GM10847 (cell line): ENCODE results near the gene SETBP1.

Experiments
- POLR2A ChIP-seq: IDR thresholded peaks from 2 replicates; pipeline ENCODE4 v1.6.1; 2011; ENCODE audit not compliant: insufficient read length; ENCODE audit errors: extremely low read depth

Gene SETBP1

GRCh38 chr18:44857081-44857480 is 176.4 kb downstream of the SETBP1 start:
- no peak for TF ChIP-seq POLR2A

- TF ChIP-seq POLR2A, result no peak
These were observed 177.2 kb downstream of the SETBP1 start for GRCh38 chr18:44857744-44858491.

- TF ChIP-seq POLR2A, result no peak
These were observed 178.6 kb downstream of the SETBP1 start for GRCh38 chr18:44859263-44859662.

- no peak for TF ChIP-seq POLR2A
These were observed 179.2 kb downstream of the SETBP1 start for GRCh38 chr18:44859751-44860439.

- no peak for TF ChIP-seq POLR2A
These were observed 181.4 kb downstream of the SETBP1 start for GRCh38 chr18:44862112-44862511.

GRCh38 chr18:44866103-44866502 is 185.4 kb downstream of the SETBP1 start:
- TF ChIP-seq POLR2A, result no peak

GRCh38 chr18:44869533-44869932 is 188.8 kb downstream of the SETBP1 start:
- no peak for TF ChIP-seq POLR2A

- no peak for TF ChIP-seq POLR2A
These were observed 190.2 kb downstream of the SETBP1 start for GRCh38 chr18:44870631-44871502.

- no peak for TF ChIP-seq POLR2A
These were observed 191.1 kb downstream of the SETBP1 start for GRCh38 chr18:44871771-44872170.

GRCh38 chr18:44876024-44876423 is 195.3 kb downstream of the SETBP1 start:
- TF ChIP-seq POLR2A, result no peak

- TF ChIP-seq POLR2A, result no peak
These were observed 196.1 kb downstream of the SETBP1 start for GRCh38 chr18:44876755-44877154.

- TF ChIP-seq POLR2A, result no peak
These were observed 197.6 kb downstream of the SETBP1 start for GRCh38 chr18:44878335-44878734.

- TF ChIP-seq POLR2A, result no peak
These were observed 199.5 kb downstream of the SETBP1 start for GRCh38 chr18:44880170-44880569.

GRCh38 chr18:44881461-44882162 is 200.9 kb downstream of the SETBP1 start:
- TF ChIP-seq POLR2A, result no peak
